ENCODE results near the gene CELF4.

CELF4 gene

GRCh38 chr18:37565101-37565976, at the start of gene CELF4:
CELF4 (minus strand) TSS chr18:37565798.
- peak; percentile 13 for DNase-seq (ENCODE audit: low read depth)

- no peak for DNase-seq (ENCODE audit: low read depth)
These were observed 47.6 kb upstream of the CELF4 start for GRCh38 chr18:37613253-37613565.

GRCh38 chr18:37612524-37613252, 47.1 kb upstream of the CELF4 start:
- DNase-seq (ENCODE audit: low read depth) = no peak

- DNase-seq (ENCODE audit: low read depth) = no peak
These were observed 46.1 kb upstream of the CELF4 start for GRCh38 chr18:37611614-37612279.

DNA sequence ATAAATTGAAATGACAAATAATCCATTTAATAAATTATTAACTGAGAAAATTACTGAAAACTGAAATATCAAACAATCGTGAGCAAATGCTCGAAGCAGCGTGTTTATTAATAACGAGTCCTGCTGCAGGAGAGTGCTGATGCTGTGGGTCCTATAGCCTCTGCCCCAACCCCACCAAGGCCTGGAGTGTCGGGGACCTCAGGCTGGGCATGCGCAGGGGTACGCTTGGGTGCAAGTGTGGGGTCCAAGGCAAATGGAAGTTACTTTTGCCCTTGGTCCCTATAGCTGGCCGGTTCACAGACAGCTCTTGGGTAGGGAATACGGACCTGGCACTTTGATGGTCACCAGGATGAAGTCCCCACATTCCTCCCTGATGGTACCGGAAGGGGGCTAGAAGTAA, 43.3 kb upstream of the CELF4 start:
- no peak for DNase-seq (ENCODE audit: low read depth)

- DNase-seq (ENCODE audit: low read depth) = no peak
These were observed 41.7 kb upstream of the CELF4 start for GRCh38 chr18:37607281-37607680.

DNA sequence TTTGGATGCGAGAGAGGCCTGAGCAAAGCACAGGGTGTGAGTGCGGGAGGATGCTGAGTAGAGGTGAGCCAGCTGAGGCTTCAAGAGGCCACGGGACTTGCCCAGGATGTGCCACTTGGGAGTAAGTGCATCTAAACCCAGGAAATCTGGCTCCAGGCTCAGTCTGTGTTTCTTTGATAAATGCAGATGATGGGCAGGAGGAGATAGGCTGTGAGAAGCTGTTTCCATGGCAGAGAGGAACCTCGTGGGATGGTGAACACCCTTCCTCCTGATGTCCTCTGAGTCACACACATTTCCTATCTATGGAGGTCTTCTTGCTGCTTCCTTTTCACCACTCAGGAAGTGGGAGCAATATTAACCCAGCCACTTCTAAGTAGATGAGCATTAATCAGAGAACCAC, 38.4 kb upstream of the CELF4 start:
- no peak for DNase-seq (ENCODE audit: low read depth)

DNA sequence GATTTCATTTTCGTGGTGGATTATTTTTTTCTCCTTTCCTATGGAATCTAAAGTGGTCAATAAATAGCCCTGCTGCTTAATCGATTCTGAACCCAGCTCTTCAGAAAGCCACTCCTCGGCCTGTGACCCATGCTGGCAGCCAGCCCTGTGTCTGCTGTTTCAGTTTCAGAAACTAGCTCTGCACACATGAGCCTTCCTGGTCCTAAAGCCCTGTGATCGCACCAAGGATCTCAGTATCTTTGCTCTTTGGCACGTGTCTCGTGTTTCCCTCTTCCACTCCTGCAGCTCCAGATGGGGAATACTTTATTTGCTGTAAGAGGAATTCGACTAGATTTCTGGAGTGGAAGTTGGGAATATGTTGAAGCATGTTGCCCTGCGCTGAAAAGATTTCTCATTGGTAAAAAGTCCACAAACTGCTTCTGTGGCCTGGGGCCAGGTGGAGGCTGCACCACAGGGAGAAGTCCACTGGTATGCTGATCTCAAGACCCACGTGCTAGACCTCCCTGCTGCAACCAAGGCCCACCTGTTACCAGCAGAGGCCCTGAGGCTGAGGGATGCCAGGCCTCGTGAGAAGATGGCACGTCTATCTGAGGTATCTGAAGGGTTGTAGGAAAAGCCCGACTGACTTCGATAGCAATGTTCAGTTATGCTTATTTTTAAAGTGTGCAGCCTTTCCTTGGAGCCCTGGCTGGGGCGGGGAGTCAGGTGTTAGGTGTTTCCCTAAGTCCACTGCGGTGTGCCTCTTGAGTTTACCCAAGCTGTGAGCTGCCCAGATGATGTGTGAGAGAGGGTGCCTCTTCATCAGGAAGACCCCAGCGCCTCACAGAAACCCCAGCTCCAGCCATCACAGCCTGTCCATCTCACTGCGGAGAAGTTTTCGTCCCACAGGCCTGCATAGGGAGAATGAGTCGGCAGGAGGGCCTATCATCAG, 33.6 kb upstream of the CELF4 start:
- no peak for DNase-seq (ENCODE audit: low read depth)

DNA sequence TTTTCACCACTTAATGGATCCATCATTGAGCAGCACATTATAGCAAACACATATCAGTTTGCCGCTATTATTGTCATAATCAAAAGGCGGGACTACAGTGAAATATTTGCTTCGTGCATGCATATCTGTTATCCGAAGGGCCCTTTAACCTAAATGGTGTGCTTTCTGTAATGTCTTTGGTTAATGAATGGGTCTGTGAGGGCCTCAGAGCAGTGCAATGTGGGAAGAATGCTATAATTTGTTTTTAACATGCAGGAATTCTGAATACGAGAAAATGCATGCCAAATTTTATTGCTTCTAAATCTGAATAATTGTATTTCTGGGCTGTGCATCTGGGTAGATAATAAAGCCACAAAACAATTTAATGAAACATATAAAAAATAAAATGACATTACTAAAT, 32.8 kb upstream of the CELF4 start:
- no peak for DNase-seq (ENCODE audit: low read depth)

DNA sequence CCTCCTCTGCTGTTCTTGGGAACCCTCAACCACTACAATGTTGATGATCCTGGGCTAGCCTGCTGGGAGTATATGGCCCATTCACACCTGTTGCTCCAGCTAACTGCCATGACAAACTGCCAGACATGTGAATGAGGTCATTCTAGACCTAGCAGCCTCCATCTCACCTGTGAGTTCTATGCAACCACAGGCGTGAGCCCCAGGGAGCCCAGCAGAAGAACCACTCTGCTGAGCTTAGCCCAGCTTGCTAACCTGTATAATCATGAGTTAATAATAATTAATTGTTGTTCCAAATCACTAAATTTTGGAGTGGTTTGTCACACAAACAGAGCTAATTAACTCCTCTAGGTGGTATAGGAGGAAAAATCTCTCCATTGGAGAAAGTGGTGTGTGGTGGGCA, 24.7 kb upstream of the CELF4 start:
- DNase-seq (ENCODE audit: low read depth) = no peak

GRCh38 chr18:37588289-37588688, 22.7 kb upstream of the CELF4 start:
- DNase-seq (ENCODE audit: low read depth) = no peak

GRCh38 chr18:37586656-37587225, 21.1 kb upstream of the CELF4 start:
- no peak for DNase-seq (ENCODE audit: low read depth)

- no peak for DNase-seq (ENCODE audit: low read depth)
These were observed 19.5 kb upstream of the CELF4 start for GRCh38 chr18:37584952-37585695.

DNA sequence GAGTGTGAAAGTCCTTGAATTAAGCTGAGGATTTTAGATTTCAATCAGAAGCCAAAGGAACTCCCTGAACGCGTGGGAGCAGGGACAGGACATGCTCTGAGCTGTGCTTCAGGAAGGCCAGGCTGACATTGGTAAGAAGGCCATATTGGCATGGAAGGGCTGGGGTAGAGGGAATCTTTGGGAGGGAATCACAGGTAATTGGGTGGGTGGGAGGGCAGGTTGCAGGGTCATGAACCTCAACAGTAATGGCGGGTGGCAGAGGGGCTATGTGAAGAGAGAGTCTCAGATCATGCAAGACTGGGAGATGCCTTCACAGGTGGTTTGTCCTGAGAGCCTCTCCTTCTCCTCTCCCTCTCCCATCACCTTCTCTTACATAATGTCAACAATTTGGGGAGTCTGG, 18.6 kb upstream of the CELF4 start:
- DNase-seq (ENCODE audit: low read depth) = no peak

GRCh38 chr18:37582261-37582660, 16.7 kb upstream of the CELF4 start:
- no peak for DNase-seq (ENCODE audit: low read depth)

GRCh38 chr18:37578886-37579513, 13.4 kb upstream of the CELF4 start:
- no peak for DNase-seq (ENCODE audit: low read depth)

GRCh38 chr18:37578182-37578678, 12.6 kb upstream of the CELF4 start:
- DNase-seq (ENCODE audit: low read depth) = no peak

DNA sequence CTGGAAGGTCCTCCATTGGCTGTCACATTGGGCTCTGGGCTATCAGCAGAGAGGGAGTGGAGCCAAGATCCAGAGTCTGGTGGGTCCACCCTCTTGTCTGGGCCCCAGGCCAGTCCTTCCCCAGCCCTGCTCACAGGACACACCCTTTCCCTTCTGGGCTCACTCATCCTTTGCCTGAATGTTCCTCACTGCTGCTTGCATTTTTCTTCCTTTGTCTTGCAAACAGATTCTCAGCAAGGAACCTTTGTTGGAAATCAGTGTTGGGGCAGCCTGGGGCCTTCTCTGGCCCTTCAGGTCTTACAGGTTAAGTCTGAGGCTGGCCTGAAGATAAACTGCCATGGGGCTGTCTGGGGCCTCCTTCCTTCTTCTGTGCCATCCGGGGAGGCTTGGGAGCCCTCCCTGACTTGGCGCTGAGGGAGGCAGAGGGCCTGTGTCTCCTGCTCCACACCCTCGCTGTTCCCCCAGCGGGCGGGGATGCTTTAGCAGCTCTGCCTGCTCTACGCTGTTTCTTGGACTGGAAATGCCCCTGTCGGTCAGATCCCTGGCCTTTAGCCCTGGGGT, 11.5 kb upstream of the CELF4 start:
- DNase-seq (ENCODE audit: low read depth) = no peak

GRCh38 chr18:37575646-37576045, 10.0 kb upstream of the CELF4 start:
- DNase-seq (ENCODE audit: low read depth) = no peak

- DNase-seq (ENCODE audit: low read depth) = no peak
These were observed 8.5 kb upstream of the CELF4 start for GRCh38 chr18:37574113-37574512.
